ENCODE measurements around the gene WAPL.

Gene WAPL

GRCh38 chr10:86461963-86462804 is 59.4 kb downstream of the WAPL start:
- Histone ChIP-seq H3K27me3 (replicated peaks; ENCODE audit: insufficient read depth, low read length) (no peaks in the 10 kb centered on the region), H3K9me2 (replicated peaks; ENCODE audit: insufficient read depth, low read length) (no peaks in the 10 kb centered on the region), H2AFZ (ENCODE audit: low read length) (no peak overlapping the region), H3K79me2 (ENCODE audit: low read length) (peaks cover 16% of the 10 kb centered on the region; the same call in 1 of the 2 replicates), H3K4me1 (ENCODE audit: low read length) (no peaks in the 10 kb centered on the region), H3K27ac (ENCODE audit: low read length) (no peak overlapping the region), H3K9me3 (replicated peaks; ENCODE audit: insufficient read depth, low read length) (no peaks in the 10 kb centered on the region), H3K4me3 (ENCODE audit: low read length) (no peak overlapping the region), H3F3A (ENCODE audit: insufficient read depth, low read length) (no peaks in the 10 kb centered on the region), H3K9ac (ENCODE audit: low read length) (no peak overlapping the region), H3K36me3 (replicated peaks; ENCODE audit: insufficient read depth, low read length) (peaks cover 23% of the 10 kb centered on the region; the same call in 1 of the 2 replicates), H4K20me1 (ENCODE audit: insufficient read depth, low read length) (no peaks in the 10 kb centered on the region), H3K4me2 (ENCODE audit: low read depth, low read length) (no peak overlapping the region)
- TF ChIP-seq EZH2phosphoT487 (IDR thresholded peaks at IDR 0.05; ENCODE audit: low read length): no peak
- TF ChIP-seq EZH2 (optimal IDR thresholded peaks at IDR 0.05; ENCODE audit: low read depth, low read length): no peak
- TF ChIP-seq CTCF (IDR thresholded peaks at IDR 0.05; ENCODE audit: low read length): no peak
- no peak for DNase-seq

- no peaks in the 10 kb centered on the region for H3K9me3 ChIP-seq (replicated peaks; ENCODE audit: insufficient read depth, low read length)
- H3K27me3 ChIP-seq (replicated peaks; ENCODE audit: insufficient read depth, low read length): no peaks in the 10 kb centered on the region
- H3K4me2 ChIP-seq (ENCODE audit: low read depth, low read length): no peak overlapping the region
- H3K36me3 ChIP-seq (replicated peaks; ENCODE audit: insufficient read depth, low read length): peaks cover 11% of the 10 kb centered on the region
- H3K9me2 ChIP-seq (replicated peaks; ENCODE audit: insufficient read depth, low read length): no peaks in the 10 kb centered on the region
- peaks cover 11% of the 10 kb centered on the region; the same call in 1 of the 2 replicates for H3K4me1 ChIP-seq (ENCODE audit: low read length)
- no peak for DNase-seq
- no peaks in the 10 kb centered on the region for H3F3A ChIP-seq (ENCODE audit: insufficient read depth, low read length)
- H3K4me3 ChIP-seq (ENCODE audit: low read length): no peak overlapping the region
- H3K9ac ChIP-seq (ENCODE audit: low read length): no peak overlapping the region
- TF ChIP-seq EZH2phosphoT487 (IDR thresholded peaks at IDR 0.05; ENCODE audit: low read length) (no peak), CTCF (IDR thresholded peaks at IDR 0.05; ENCODE audit: low read length) (no peak), EZH2 (optimal IDR thresholded peaks at IDR 0.05; ENCODE audit: low read depth, low read length) (no peak)
- peaks cover 26% of the 10 kb centered on the region for H3K79me2 ChIP-seq (ENCODE audit: low read length)
- no peak overlapping the region for H3K27ac ChIP-seq (ENCODE audit: low read length)
- H4K20me1 ChIP-seq (ENCODE audit: insufficient read depth, low read length): no peaks in the 10 kb centered on the region
- H2AFZ ChIP-seq (ENCODE audit: low read length): no peak overlapping the region
Measured at GRCh38 chr10:86451604-86451960, 70.0 kb downstream of the WAPL start.

GRCh38 chr10:86450806-86451603 is 70.6 kb downstream of the WAPL start:
- H3F3A ChIP-seq (ENCODE audit: insufficient read depth, low read length): no peaks in the 10 kb centered on the region
- peaks cover 11% of the 10 kb centered on the region for H3K36me3 ChIP-seq (replicated peaks; ENCODE audit: insufficient read depth, low read length)

More at GRCh38 chr10:86450806-86451603, 70.6 kb downstream of the WAPL start:
- no peaks in the 10 kb centered on the region for H4K20me1 ChIP-seq (ENCODE audit: insufficient read depth, low read length)
- H2AFZ ChIP-seq (ENCODE audit: low read length): no peak overlapping the region
- H3K4me3 ChIP-seq (ENCODE audit: low read length): no peak overlapping the region
- H3K27me3 ChIP-seq (replicated peaks; ENCODE audit: insufficient read depth, low read length): no peaks in the 10 kb centered on the region
- no peaks in the 10 kb centered on the region for H3K9me2 ChIP-seq (replicated peaks; ENCODE audit: insufficient read depth, low read length)
- no peak for TF ChIP-seq EZH2phosphoT487 (IDR thresholded peaks at IDR 0.05; ENCODE audit: low read length)
- no peak for TF ChIP-seq EZH2 (optimal IDR thresholded peaks at IDR 0.05; ENCODE audit: low read depth, low read length)
- TF ChIP-seq CTCF (IDR thresholded peaks at IDR 0.05; ENCODE audit: low read length): no peak
- H3K4me2 ChIP-seq (ENCODE audit: low read depth, low read length): no peak overlapping the region
- peaks cover 26% of the 10 kb centered on the region for H3K79me2 ChIP-seq (ENCODE audit: low read length)
- no peak overlapping the region for H3K27ac ChIP-seq (ENCODE audit: low read length)
- no peak for DNase-seq
- H3K9ac ChIP-seq (ENCODE audit: low read length): no peak overlapping the region
- H3K4me1 ChIP-seq (ENCODE audit: low read length): peaks cover 11% of the 10 kb centered on the region; the same call in 1 of the 2 replicates
- no peaks in the 10 kb centered on the region for H3K9me3 ChIP-seq (replicated peaks; ENCODE audit: insufficient read depth, low read length)

Measured in MM.1S (cell line).